ENCODE measurements around the gene RBMS1. TPM values are rescaled to one million over a fixed set of nuclear protein-coding genes. Genes with fewer than 3 reads are reported as not detected.

Gene RBMS1
- total RNA-seq, 1 experiment from 2014 or later: 91.9 TPM

DNA sequence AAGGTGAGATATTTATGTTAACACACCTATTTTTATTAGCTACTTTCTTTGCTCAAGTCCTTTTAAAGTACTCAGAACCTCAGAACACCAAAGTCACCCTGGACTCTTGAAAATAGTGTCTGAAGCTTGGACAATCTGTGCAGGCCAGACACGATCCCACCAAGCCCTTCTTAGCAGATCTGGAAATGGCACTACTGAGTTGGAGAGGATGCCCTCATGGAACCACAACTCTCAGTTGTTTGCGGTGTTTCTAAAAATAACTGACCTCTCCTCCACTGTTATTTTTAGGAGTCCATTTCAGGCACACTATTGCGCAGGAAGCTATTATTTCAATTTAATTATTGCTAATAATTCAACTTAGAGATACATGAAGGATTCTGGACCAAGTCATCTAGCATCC lies 190.1 kb downstream of the RBMS1 start:
- Mint-ChIP-seq H3K27ac (ENCODE audit: unreplicated experiment) (no peak overlapping the region), H3K36me3 (ENCODE audit: insufficient read depth, unreplicated experiment) (peaks cover 39% of the 10 kb centered on the region), H3K27me3 (ENCODE audit: insufficient read depth, unreplicated experiment) (no peaks in the 10 kb centered on the region), H3K4me1 (ENCODE audit: low read depth, unreplicated experiment) (no peaks in the 10 kb centered on the region), H3K9me3 (ENCODE audit: unreplicated experiment) (no peaks in the 10 kb centered on the region), H3K4me3 (ENCODE audit: unreplicated experiment) (no peak overlapping the region)
- POLR2A ChIA-PET: no interaction called here
- DNase-seq: no peak
- intact Hi-C loops (cut with micrococcal nuclease; ENCODE audit: unreplicated experiment): no loop called here
- Histone ChIP-seq H3K36me3 (ENCODE audit: control insufficient read depth, insufficient read depth, low read length) (peaks cover 4% of the 10 kb centered on the region; the same call in 1 of the 2 replicates), H3K4me3 (ENCODE audit: low read depth, low read length) (no peak overlapping the region), H3K9me3 (no peaks in the 10 kb centered on the region), H3K4me1 (no peaks in the 10 kb centered on the region), H3K27me3 (replicated peaks; ENCODE audit: control insufficient read depth, insufficient read depth, low read length) (no peaks in the 10 kb centered on the region)
- CTCF ChIA-PET: interaction anchor here (0.8 kb wide), 1 partner anchor 666 kb away, joined by 3 read pairs; no protein-coding TSS in a partner anchor
- TF ChIP-seq, protein P1, sequence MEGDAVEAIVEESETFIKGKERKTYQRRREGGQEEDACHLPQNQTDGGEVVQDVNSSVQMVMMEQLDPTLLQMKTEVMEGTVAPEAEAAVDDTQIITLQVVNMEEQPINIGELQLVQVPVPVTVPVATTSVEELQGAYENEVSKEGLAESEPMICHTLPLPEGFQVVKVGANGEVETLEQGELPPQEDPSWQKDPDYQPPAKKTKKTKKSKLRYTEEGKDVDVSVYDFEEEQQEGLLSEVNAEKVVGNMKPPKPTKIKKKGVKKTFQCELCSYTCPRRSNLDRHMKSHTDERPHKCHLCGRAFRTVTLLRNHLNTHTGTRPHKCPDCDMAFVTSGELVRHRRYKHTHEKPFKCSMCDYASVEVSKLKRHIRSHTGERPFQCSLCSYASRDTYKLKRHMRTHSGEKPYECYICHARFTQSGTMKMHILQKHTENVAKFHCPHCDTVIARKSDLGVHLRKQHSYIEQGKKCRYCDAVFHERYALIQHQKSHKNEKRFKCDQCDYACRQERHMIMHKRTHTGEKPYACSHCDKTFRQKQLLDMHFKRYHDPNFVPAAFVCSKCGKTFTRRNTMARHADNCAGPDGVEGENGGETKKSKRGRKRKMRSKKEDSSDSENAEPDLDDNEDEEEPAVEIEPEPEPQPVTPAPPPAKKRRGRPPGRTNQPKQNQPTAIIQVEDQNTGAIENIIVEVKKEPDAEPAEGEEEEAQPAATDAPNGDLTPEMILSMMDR (IDR thresholded peaks at IDR 0.05; ENCODE audit: insufficient read depth in 1 of 2, low read depth in 1 of 2, low read length in 1 of 2, severe bottlenecking in 1 of 2, unreplicated experiment in 1 of 2): no peak
- BruUV-seq (replicated peaks): no TSS peak

DNA sequence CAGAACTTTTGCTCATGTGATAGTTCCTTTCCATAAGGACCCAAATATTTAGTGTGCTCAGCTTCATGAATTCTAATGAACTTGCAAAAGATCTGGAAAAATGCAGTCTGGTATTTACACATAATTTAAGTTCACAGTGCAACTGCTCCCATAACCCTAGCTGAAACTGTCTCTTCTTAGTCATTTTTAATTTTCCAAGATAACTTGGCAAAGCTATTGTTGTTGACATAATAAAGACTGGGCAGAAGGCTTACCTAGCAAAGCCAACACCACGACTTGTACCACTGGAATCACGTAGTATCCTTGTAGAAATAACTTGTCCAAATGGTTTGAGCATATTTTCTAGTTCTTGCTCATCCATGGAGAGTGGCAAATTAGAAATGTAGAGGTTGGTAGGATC lies 190.5 kb downstream of the RBMS1 start:
- ChIA-PET POLR2A (no interaction called here), CTCF (interaction anchor here (0.8 kb wide), 1 partner anchor 667 kb away, joined by 3 read pairs; no protein-coding TSS in a partner anchor)
- no peak overlapping the region for H3K27ac Mint-ChIP-seq (ENCODE audit: unreplicated experiment)
- BruUV-seq (replicated peaks): no TSS peak
- TF ChIP-seq, protein P1 (IDR thresholded peaks at IDR 0.05; ENCODE audit: insufficient read depth in 1 of 2, low read depth in 1 of 2, low read length in 1 of 2, severe bottlenecking in 1 of 2, unreplicated experiment in 1 of 2): no peak
- H3K4me1 ChIP-seq: no peaks in the 10 kb centered on the region
- H3K27me3 Mint-ChIP-seq (ENCODE audit: insufficient read depth, unreplicated experiment): no peaks in the 10 kb centered on the region
- no peak overlapping the region for H3K4me3 Mint-ChIP-seq (ENCODE audit: unreplicated experiment)
- no peaks in the 10 kb centered on the region for H3K9me3 ChIP-seq
- peaks cover 4% of the 10 kb centered on the region; the same call in 1 of the 2 replicates for H3K36me3 ChIP-seq (ENCODE audit: control insufficient read depth, insufficient read depth, low read length)
- H3K4me3 ChIP-seq (ENCODE audit: low read depth, low read length): no peak overlapping the region
- no peaks in the 10 kb centered on the region for H3K9me3 Mint-ChIP-seq (ENCODE audit: unreplicated experiment)
- H3K36me3 Mint-ChIP-seq (ENCODE audit: insufficient read depth, unreplicated experiment): peaks cover 42% of the 10 kb centered on the region
- no peak for DNase-seq
- no peaks in the 10 kb centered on the region for H3K4me1 Mint-ChIP-seq (ENCODE audit: low read depth, unreplicated experiment)
- intact Hi-C loops (cut with micrococcal nuclease; ENCODE audit: unreplicated experiment): no loop called here
- no peaks in the 10 kb centered on the region for H3K27me3 ChIP-seq (replicated peaks; ENCODE audit: control insufficient read depth, insufficient read depth, low read length)

DNA sequence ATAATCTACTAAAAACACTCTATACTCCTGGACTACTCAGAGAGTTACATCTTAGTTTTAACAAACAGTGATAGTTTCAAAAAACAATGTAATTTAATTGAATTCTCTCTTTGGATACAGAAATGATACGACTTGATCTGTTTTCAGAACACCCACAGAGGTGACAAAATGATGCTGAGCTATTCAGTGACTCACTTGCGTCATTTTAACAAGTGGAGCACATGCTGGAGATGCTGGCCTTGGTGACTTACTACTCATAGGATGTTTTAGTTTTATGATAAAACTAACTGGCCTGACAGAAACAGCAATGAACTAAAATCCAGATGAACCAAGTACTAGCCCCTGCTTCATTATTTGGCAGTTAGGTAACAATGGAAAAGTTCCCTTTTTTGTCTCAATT lies 192.2 kb downstream of the RBMS1 start:
- intact Hi-C loops (cut with micrococcal nuclease; ENCODE audit: unreplicated experiment): no loop called here
- Histone ChIP-seq H3K27me3 (replicated peaks; ENCODE audit: control insufficient read depth, insufficient read depth, low read length) (no peaks in the 10 kb centered on the region), H3K36me3 (ENCODE audit: control insufficient read depth, insufficient read depth, low read length) (peaks cover 4% of the 10 kb centered on the region; the same call in 1 of the 2 replicates), H3K9me3 (no peaks in the 10 kb centered on the region), H3K4me3 (ENCODE audit: low read depth, low read length) (no peak overlapping the region), H3K4me1 (no peaks in the 10 kb centered on the region)
- BruUV-seq (replicated peaks): TSS peak; percentile 16
- Mint-ChIP-seq H3K4me1 (ENCODE audit: low read depth, unreplicated experiment) (no peaks in the 10 kb centered on the region), H3K9me3 (ENCODE audit: unreplicated experiment) (no peaks in the 10 kb centered on the region), H3K27ac (ENCODE audit: unreplicated experiment) (no peak overlapping the region), H3K27me3 (ENCODE audit: insufficient read depth, unreplicated experiment) (no peaks in the 10 kb centered on the region), H3K4me3 (ENCODE audit: unreplicated experiment) (no peak overlapping the region), H3K36me3 (ENCODE audit: insufficient read depth, unreplicated experiment) (peaks cover 51% of the 10 kb centered on the region)
- no peak for DNase-seq
- POLR2A ChIA-PET: no interaction called here
- CTCF ChIA-PET: no interaction called here
- TF ChIP-seq, protein P1 (IDR thresholded peaks at IDR 0.05; ENCODE audit: insufficient read depth in 1 of 2, low read depth in 1 of 2, low read length in 1 of 2, severe bottlenecking in 1 of 2, unreplicated experiment in 1 of 2): no peak
